Adrenal gland (tissue), 12 donors: ENCODE data around the gene GRM5. TPM values are rescaled to one million over a fixed set of nuclear protein-coding genes. Genes with fewer than 3 reads are reported as not detected.
A peak's percentile ranks its signal among the peaks of the same experiment; 100 is the strongest.

Experiments used
- DNase-seq, 7 donors: peaks; one replicate each; pipeline ENCODE4 v3.0.0-alpha.2; 2019 to 2020
- H3K27ac ChIP-seq, 5 donors: fragments of 200-600 bp; sonication (generic) in 4 of 5; 1 replicate in 3 of 5; 2 replicates in 2 of 5; pipeline versions ENCODE4 v1.5.1 to v1.8.0; 2016 to 2020; ENCODE audit warnings: mild to moderate bottlenecking in 1 of 5
- H3K27me3 ChIP-seq: fragments of 200-600 bp; 2 replicates; pipeline ENCODE4 v1.8.0; 2021
- H3K36me3 ChIP-seq, 2 donors: fragments of 200-600 bp; replicated peaks in 1 of 2; 1 replicate in 1 of 2; 2 replicates in 1 of 2; pipeline versions ENCODE4 v1.5.1 to v1.8.0; 2018 to 2022
- H3K4me1 ChIP-seq, 2 donors: fragments of 200-600 bp; replicated peaks in 1 of 2; 1 replicate in 1 of 2; 2 replicates in 1 of 2; pipeline versions ENCODE4 v1.5.1 to v1.8.0; 2018 to 2021
- H3K4me3 ChIP-seq, 4 donors: fragments of 200-600 bp; sonication (generic) in 3 of 4; one replicate each; pipeline ENCODE4 v1.5.1; 2016 to 2018
- H3K9me3 ChIP-seq, 3 donors: fragments of 200-600 bp; sonication (generic) in 1 of 3; replicated peaks in 1 of 3; 1 replicate in 2 of 3; 2 replicates in 1 of 3; pipeline versions ENCODE4 v1.5.1 to v1.8.0; 2016 to 2021
- CTCF ChIP-seq, 6 experiments: fragments of 450-650 bp in 4 of 6; fragments of 200-600 bp in 2 of 6; sonication (generic) in 1 of 6; IDR thresholded peaks; 1 replicate in 5 of 6; 2 replicates in 1 of 6; pipeline versions ENCODE4 v1.5.1 to v1.8.0; 2016 to 2021; ENCODE audit warnings: antibody characterized with exemption in 6 of 6, mild to moderate bottlenecking in 2 of 6, moderate library complexity in 1 of 6
- POLR2A ChIP-seq, 2 donors: fragments of 450-650 bp; IDR thresholded peaks; one replicate each; pipeline ENCODE4 v1.6.1; 2017; ENCODE audit warnings: antibody characterized with exemption in 2 of 2, mild to moderate bottlenecking in 2 of 2, moderate library complexity in 1 of 2
- WGBS, 4 donors: extraction: QIAGEN DNeasy Blood & Tissue Kit in 2 of 4; methylation state at CpG; one replicate each; pipeline versions ENCODE4 v1.1.5 to v1.1.7; 2013 to 2017; 5-methylcytosine and 5-hydroxymethylcytosine counted together
- intact Hi-C, 2 donors: fragments of 100-400 bp; cut with DNase I; formaldehyde crosslinking; loops; one replicate each; pipeline versions ENCODE4 v1.14.1 to v1.15.0; 2022 to 2023
- polyA plus RNA-seq, 3 donors: library from polyadenylated mRNA; stranded (reverse); fragments of 200-250 nt in 2 of 3; fragments of 350-450 nt in 1 of 3; fragmentation: Illumina TruSeq in 1 of 3; extraction: RNeasy Lipid Tissue Mini Kit (QIAGEN cat#74804) in 1 of 3; gene quantifications; one replicate each; pipeline ENCODE4 v1.2.3, GENCODE V29; 2013 to 2014
- total RNA-seq, 9 donors: library from RNA; depleted of rRNA in 4 of 9; stranded (reverse); fragments of >200 nt in 4 of 9; fragments of 120-200 nt in 1 of 9; fragmentation: NEBNext Ultra II Directional in 1 of 9; extraction: Animal tissue kit (Norgen Biotek cat#: 25700) in 1 of 9; gene quantifications; one replicate each; pipeline versions ENCODE4 v1.1.0 to v1.2.4, GENCODE V29; 2013 to 2023
- donor health status: healthy with polysubstance abuse.
- donor health status: Bipolar disorder and iron deficiency.
- donor health status: DM: yes; HTN: yes; CAD: no.
- donor health status: DM: no; HTN: no; CAD: no.
- donor health status: DM: no; HTN: no; CAD: no.
- donor health status: DM: yes; HTN: yes; CAD: no.

GRM5 gene
- total and polyA plus RNA-seq, 12 donors: under 0.01 to 0.33 (median 0.17) TPM; not detected in 8

- H3K27ac ChIP-seq: no peak overlapping the region
- intact Hi-C loops: loop anchor here in 1 of 2 donors (10.0 kb wide), 1 partner anchor 57 kb away; no protein-coding TSS in a partner anchor
- DNase-seq: no peak
- no peak overlapping the region for H3K4me3 ChIP-seq
- H3K36me3 ChIP-seq: no peaks in the 10 kb centered on the region
- H3K27me3 ChIP-seq: no peaks in the 10 kb centered on the region
- peaks cover 0 to 4% (median 0%) of the 10 kb centered on the region in 3 donors for H3K9me3 ChIP-seq
- H3K4me1 ChIP-seq: no peaks in the 10 kb centered on the region
- TF ChIP-seq CTCF (IDR thresholded peaks at IDR 0.05): no peak
- TF ChIP-seq POLR2A (IDR thresholded peaks at IDR 0.05): no peak
- WGBS, 4 donors: 78 to 90% (median 83%) methylated on average over 1 of the region's 1 CpG
These were observed 578.1 kb downstream of the GRM5 start for GRCh38 chr11:88487646-88488045.

- peak; percentile 60 to 73 (median 69) for TF ChIP-seq CTCF (IDR thresholded peaks at IDR 0.05)
- TF ChIP-seq POLR2A (IDR thresholded peaks at IDR 0.05): no peak
- 56 to 70% (median 64%) methylated on average over 5 to 6 of the region's 6 CpGs for WGBS, 4 donors
- Histone ChIP-seq H3K4me3 (no peak overlapping the region), H3K4me1 (no peaks in the 10 kb centered on the region), H3K36me3 (no peaks in the 10 kb centered on the region), H3K27ac (no peak overlapping the region), H3K27me3 (no peaks in the 10 kb centered on the region), H3K9me3 (peaks cover 0 to 2% (median 0%) of the 10 kb centered on the region in 3 donors)
- DNase-seq: peak in 6 of 7 donors; percentile 26 to 64 (median 48)
- intact Hi-C loops: loop anchor here in 1 of 2 donors (10.0 kb wide), 1 partner anchor 60 kb away; no protein-coding TSS in a partner anchor
These were observed 580.7 kb downstream of the GRM5 start for GRCh38 chr11:88484873-88485621.

GRCh38 chr11:88482871-88483301, 582.9 kb downstream of the GRM5 start:
- WGBS, 4 donors: 88 to 95% (median 92%) methylated on average over 2 of the region's 2 CpGs
- Histone ChIP-seq H3K27me3 (no peaks in the 10 kb centered on the region), H3K4me1 (no peaks in the 10 kb centered on the region), H3K36me3 (no peaks in the 10 kb centered on the region), H3K27ac (no peak overlapping the region), H3K4me3 (no peak overlapping the region), H3K9me3 (no peaks in the 10 kb centered on the region)
- intact Hi-C loops: loop anchor here in 1 of 2 donors (10.0 kb wide), 1 partner anchor 62 kb away; no protein-coding TSS in a partner anchor
- no peak for DNase-seq
- TF ChIP-seq POLR2A (IDR thresholded peaks at IDR 0.05) (no peak), CTCF (IDR thresholded peaks at IDR 0.05) (no peak)

GRCh38 chr11:88480223-88480622, 585.6 kb downstream of the GRM5 start:
- peak in 6 of 7 donors; percentile 15 to 59 (median 21) for DNase-seq
- 17 to 43% (median 26%) methylated on average over 1 of the region's 1 CpG for WGBS, 4 donors
- no peaks in the 10 kb centered on the region for H3K4me1 ChIP-seq
- no peak for TF ChIP-seq CTCF (IDR thresholded peaks at IDR 0.05)
- no peak for TF ChIP-seq POLR2A (IDR thresholded peaks at IDR 0.05)
- H3K4me3 ChIP-seq: no peak overlapping the region
- H3K9me3 ChIP-seq: no peaks in the 10 kb centered on the region
- no peaks in the 10 kb centered on the region for H3K36me3 ChIP-seq
- intact Hi-C loops: loop anchor here in 1 of 2 donors (10.0 kb wide), 1 partner anchor 65 kb away; no protein-coding TSS in a partner anchor
- H3K27ac ChIP-seq: no peak overlapping the region
- H3K27me3 ChIP-seq: no peaks in the 10 kb centered on the region
